ENCODE data around the gene SMC1A. TPM values are rescaled to one million over a fixed set of nuclear protein-coding genes. Genes with fewer than 3 reads are reported as not detected.
A peak's percentile ranks its signal among the peaks of the same experiment; 100 is the strongest.
"Not testable (repeated sequence)": the region's sequence is repeated elsewhere in the genome, so short reads cannot be mapped to it uniquely, and the experiment has no call there.

SMC1A gene
- total RNA-seq (46.1 and 48.3 TPM in 2 replicates), polyA plus RNA-seq (59.0 and 59.5 TPM in 2 replicates)

GRCh38 chrX:53422086-53422860 is at the start of gene SMC1A:
Gene SMC1A, minus strand, starts transcription at chrX:53422654. Its CDS starts 54 bp downstream, at chrX:53422600.
- H3K4me1 ChIP-seq (ENCODE audit: low read depth): peaks cover 5% of the 10 kb centered on the region
- peak within 1 kb of the TSS; percentile 46 for H3K4me3 ChIP-seq
- no peaks in the 10 kb centered on the region for H3K36me3 ChIP-seq
- TF ChIP-seq CTCF (IDR thresholded peaks at IDR 0.05; ENCODE audit: low read depth, low read length): no peak
- H3K27ac ChIP-seq: peak within 1 kb of the TSS; percentile 80
- H3K27me3 ChIP-seq: no peaks in the 10 kb centered on the region
- H3K9me3 ChIP-seq (ENCODE audit: low read depth): no peaks in the 10 kb centered on the region
- DNase-seq (ENCODE audit: low read depth in 1 of 2, low spot score in 1 of 2): peak; percentile 95 to 97

GRCh38 chrX:53471346-53471745 is 48.9 kb upstream of the SMC1A start:
- DNase-seq (ENCODE audit: low read depth in 1 of 2, low spot score in 1 of 2): no peak

GRCh38 chrX:53468659-53469058 is 46.2 kb upstream of the SMC1A start:
- not testable (repeated sequence) for H3K36me3 ChIP-seq; H3K4me1 ChIP-seq (ENCODE audit: low read depth); H3K4me3 ChIP-seq; H3K9me3 ChIP-seq (ENCODE audit: low read depth); DNase-seq (ENCODE audit: low read depth in 1 of 2, low spot score in 1 of 2); H3K27me3 ChIP-seq; H3K27ac ChIP-seq

More at GRCh38 chrX:53471346-53471745, 48.9 kb upstream of the SMC1A start:
- no peak for TF ChIP-seq CTCF (IDR thresholded peaks at IDR 0.05; ENCODE audit: low read depth, low read length)
- no peaks in the 10 kb centered on the region for H3K36me3 ChIP-seq
- H3K27ac ChIP-seq: no peak overlapping the region
- no peaks in the 10 kb centered on the region for H3K27me3 ChIP-seq
- H3K9me3 ChIP-seq (ENCODE audit: low read depth): no peaks in the 10 kb centered on the region
- H3K4me3 ChIP-seq: no peak overlapping the region
- no peaks in the 10 kb centered on the region for H3K4me1 ChIP-seq (ENCODE audit: low read depth)

GRCh38 chrX:53458082-53458481 is 35.6 kb upstream of the SMC1A start:
- Histone ChIP-seq H3K4me1 (ENCODE audit: low read depth) (no peaks in the 10 kb centered on the region), H3K27me3 (no peaks in the 10 kb centered on the region), H3K4me3 (no peak overlapping the region), H3K36me3 (no peaks in the 10 kb centered on the region), H3K9me3 (ENCODE audit: low read depth) (no peaks in the 10 kb centered on the region), H3K27ac (no peak overlapping the region)
- peak in 1 of 2 donors; percentile 20 for DNase-seq (ENCODE audit: low read depth in 1 of 2, low spot score in 1 of 2)
- TF ChIP-seq CTCF (IDR thresholded peaks at IDR 0.05; ENCODE audit: low read depth, low read length): peak; percentile 25

GRCh38 chrX:53456254-53456653 is 33.8 kb upstream of the SMC1A start:
- no peaks in the 10 kb centered on the region for H3K36me3 ChIP-seq
- no peaks in the 10 kb centered on the region for H3K4me1 ChIP-seq (ENCODE audit: low read depth)
- H3K27ac ChIP-seq: no peak overlapping the region
- no peaks in the 10 kb centered on the region for H3K27me3 ChIP-seq
- no peak for TF ChIP-seq CTCF (IDR thresholded peaks at IDR 0.05; ENCODE audit: low read depth, low read length)
- no peak overlapping the region for H3K4me3 ChIP-seq
- no peak for DNase-seq (ENCODE audit: low read depth in 1 of 2, low spot score in 1 of 2)
- H3K9me3 ChIP-seq (ENCODE audit: low read depth): no peaks in the 10 kb centered on the region

- Histone ChIP-seq H3K4me3 (no peak overlapping the region), H3K27me3 (no peaks in the 10 kb centered on the region), H3K9me3 (ENCODE audit: low read depth) (no peaks in the 10 kb centered on the region), H3K4me1 (ENCODE audit: low read depth) (no peaks in the 10 kb centered on the region), H3K27ac (no peak overlapping the region), H3K36me3 (no peaks in the 10 kb centered on the region)
- no peak for DNase-seq (ENCODE audit: low read depth in 1 of 2, low spot score in 1 of 2)
- no peak for TF ChIP-seq CTCF (IDR thresholded peaks at IDR 0.05; ENCODE audit: low read depth, low read length)
Observed at GRCh38 chrX:53452812-53453211, 30.4 kb upstream of the SMC1A start.
